HCT116 (cell line): ENCODE measurements around the gene LAGE3. TPM values are rescaled to one million over a fixed set of nuclear protein-coding genes. Genes with fewer than 3 reads are reported as not detected.

Experiments used
- ATAC-seq: fragments of 200-7000 bp; cut with Tn5 transposase; 2 replicates; pipeline ENCODE4 v1.9.1; 2020; ENCODE audit warnings: mild to moderate bottlenecking, moderate library complexity
- BruUV-seq: library from RNA; stranded (reverse); fragments of 400-500 nt; replicated peaks from 2 replicates; lab custom pipeline; 2021; lab: Mats Ljungman, UMichigan
- CTCF ChIA-PET: fragments of 300-600 bp; sonication (Branson Sonifier 250); formaldehyde crosslinking; loops from one replicate; lab custom pipeline; 2021; ENCODE audit warnings: antibody characterized with exemption; lab: Charles Lee
- POLR2A ChIA-PET: fragments of 300-600, 350-600 bp; sonication (Branson Sonifier 250); formaldehyde crosslinking; loops from one replicate; lab custom pipeline; 2021; ENCODE audit warnings: antibody characterized with exemption; lab: Charles Lee
- RAD21 ChIA-PET, 2 experiments: fragments of 300-600 bp; sonication (Branson Sonifier 250); formaldehyde crosslinking; loops; one replicate each; lab custom pipeline; 2023; ENCODE audit warnings: low total read pairs in 2 of 2; ENCODE audit not compliant: uncharacterized antibody in 2 of 2, unreplicated experiment in 2 of 2, low non-redundant PET in 1 of 2; lab: Charles Lee
- DNase-seq: peaks from one replicate; pipeline ENCODE4 v3.0.0-alpha.2; 2010; ENCODE audit warnings: low read depth, low spot score
- H2AFZ ChIP-seq: fragments of 200-600 bp; shearing (Covaris generic), sonication (generic); 2 replicates; pipeline ENCODE4 v1.6.1; 2017; ENCODE audit warnings: low read depth, mixed run types, mixed read lengths, antibody characterized with exemption, low read length; ENCODE audit not compliant: poor library complexity, severe bottlenecking
- H3K27ac ChIP-seq: 2 replicates; pipeline ENCODE4 v1.5.1; 2012; ENCODE audit warnings: low read depth, low read length
- H3K27me3 ChIP-seq: fragments of 200-600 bp; sonication (generic); 2 replicates; pipeline ENCODE4 v1.6.1; 2016; ENCODE audit warnings: mixed run types, low read length, mixed read lengths; ENCODE audit not compliant: insufficient read depth
- H3K36me3 ChIP-seq, 2 experiments: fragments of 200-500 bp in 1 of 2; fragments of 200-600 bp in 1 of 2; sonication (Bioruptor generic) in 1 of 2; sonication (generic) in 1 of 2; 2 replicates each; pipeline versions ENCODE4 v1.5.1 to v1.6.1; 2014 to 2016; ENCODE audit warnings: low read length in 2 of 2, inconsistent platforms in 1 of 2, mixed read lengths in 1 of 2, mixed run types in 1 of 2; ENCODE audit not compliant: insufficient read depth in 2 of 2, control insufficient read depth in 1 of 2
- H3K4me1 ChIP-seq, 2 experiments: fragments of 200-600 bp in 1 of 2; sonication (generic) in 1 of 2; 2 replicates each; pipeline versions ENCODE4 v1.5.1 to v1.6.1; 2012 to 2017; ENCODE audit warnings: low read length in 2 of 2, inconsistent platforms in 1 of 2, mild to moderate bottlenecking in 1 of 2, mixed read lengths in 1 of 2, mixed run types in 1 of 2, moderate library complexity in 1 of 2; ENCODE audit not compliant: insufficient read depth in 2 of 2, control insufficient read depth in 1 of 2
- H3K4me2 ChIP-seq: fragments of 200-600 bp; sonication (generic); 2 replicates; pipeline ENCODE4 v1.6.1; 2017; ENCODE audit warnings: mixed run types, low read length, mixed read lengths
- H3K4me3 ChIP-seq, 2 experiments: fragments of 200-600 bp in 1 of 2; sonication (generic) in 1 of 2; replicated peaks in 1 of 2; 2 replicates each; pipeline ENCODE4 v1.5.1; 2011 to 2016; ENCODE audit warnings: low read length in 2 of 2, control low read depth in 1 of 2, low read depth in 1 of 2, mild to moderate bottlenecking in 1 of 2, mixed read lengths in 1 of 2, mixed run types in 1 of 2
- H3K79me2 ChIP-seq: fragments of 200-600 bp; sonication (generic); 2 replicates; pipeline ENCODE4 v1.6.1; 2017; ENCODE audit warnings: mild to moderate bottlenecking, mixed run types, low read length, moderate library complexity, mixed read lengths; ENCODE audit not compliant: insufficient read depth
- H3K9ac ChIP-seq: fragments of 200-600 bp; sonication (generic); 2 replicates; pipeline ENCODE4 v1.6.1; 2016; ENCODE audit warnings: low read length, mixed read lengths
- H3K9me2 ChIP-seq: fragments of 200-600 bp; sonication (generic), shearing (Covaris generic); 2 replicates; pipeline ENCODE4 v1.6.1; 2017; ENCODE audit warnings: mixed run types, mild to moderate bottlenecking, moderate library complexity; ENCODE audit not compliant: insufficient read depth
- H3K9me3 ChIP-seq, 2 experiments: fragments of 200-500 bp in 1 of 2; fragments of 200-600 bp in 1 of 2; sonication (Bioruptor generic) in 1 of 2; sonication (generic) in 1 of 2; 2 replicates each; pipeline ENCODE4 v1.6.1; 2014 to 2017; ENCODE audit warnings: low read length in 2 of 2, mixed read lengths in 2 of 2, inconsistent platforms in 1 of 2, low read depth in 1 of 2, mild to moderate bottlenecking in 1 of 2, mixed run types in 1 of 2, moderate library complexity in 1 of 2; ENCODE audit not compliant: control insufficient read depth in 1 of 2, insufficient read depth in 1 of 2
- H4K20me1 ChIP-seq: fragments of 200-600 bp; sonication (generic), shearing (Covaris generic); 2 replicates; pipeline ENCODE4 v1.6.1; 2017; ENCODE audit warnings: mixed run types, mild to moderate bottlenecking, moderate library complexity; ENCODE audit not compliant: insufficient read depth
- CBX3 ChIP-seq: IDR thresholded peaks from 2 replicates; pipeline ENCODE4 v1.6.1; 2012; ENCODE audit warnings: low read depth
- EGR1 ChIP-seq: IDR thresholded peaks from 2 replicates; pipeline ENCODE4 v1.6.1; 2012; ENCODE audit warnings: low read depth
- POLR2A ChIP-seq: IDR thresholded peaks from 2 replicates; pipeline ENCODE4 v1.7.0; 2011; ENCODE audit warnings: borderline replicate concordance; ENCODE audit not compliant: insufficient read depth, insufficient read length; ENCODE audit errors: extremely low read depth
- POLR2AphosphoS5 ChIP-seq: IDR thresholded peaks from 2 replicates; pipeline ENCODE4 v1.6.1; 2011; ENCODE audit warnings: mild to moderate bottlenecking, low read depth, low read length, moderate library complexity
- SIN3A ChIP-seq: IDR thresholded peaks from 2 replicates; pipeline ENCODE4 v1.6.1; 2012; ENCODE audit warnings: low read depth
- SP1 ChIP-seq: IDR thresholded peaks from 2 replicates; pipeline ENCODE4 v1.6.1; 2012; ENCODE audit warnings: low read depth
- TCF7L2 ChIP-seq: IDR thresholded peaks from 2 replicates; pipeline ENCODE4 v1.7.0; 2011; ENCODE audit warnings: borderline replicate concordance, inconsistent platforms; ENCODE audit not compliant: insufficient read depth, insufficient read length; ENCODE audit errors: extremely low read depth
- YY1 ChIP-seq: IDR thresholded peaks from 2 replicates; pipeline ENCODE4 v1.6.1; 2011; ENCODE audit warnings: low read length, low read depth, moderate library complexity, mild to moderate bottlenecking; ENCODE audit not compliant: insufficient replicate concordance; ENCODE audit errors: extremely low read depth
- ZFX ChIP-seq: fragments of 450-650 bp; IDR thresholded peaks from 2 replicates; pipeline ENCODE4 v1.6.1; 2017
- intact Hi-C: fragments of 100-400 bp; cut with micrococcal nuclease; formaldehyde crosslinking; loops from 2 replicates; pipeline ENCODE4 v1.10.0; 2022
- total RNA-seq: library from RNA; stranded (reverse); gene quantifications from one replicate; pipeline ENCODE4 v1.2.1, GENCODE V29; 2021; ENCODE audit not compliant: unreplicated experiment
- TF ChIP-seq, protein P1 (sequence below): IDR thresholded peaks from 2 replicates; pipeline ENCODE4 v1.6.1; 2012
- TF ChIP-seq, protein P2 (sequence below): IDR thresholded peaks from 2 replicates; pipeline ENCODE4 v1.6.1; 2012
- TF ChIP-seq, protein P3 (sequence below): IDR thresholded peaks from 2 replicates; pipeline ENCODE4 v1.6.1; 2011; ENCODE audit warnings: mild to moderate bottlenecking, low read length, moderate library complexity; ENCODE audit not compliant: insufficient replicate concordance; ENCODE audit errors: extremely low read depth

The LAGE3 gene
- total RNA-seq, 1 experiment from 2014 or later: 42.8 TPM

DNA sequence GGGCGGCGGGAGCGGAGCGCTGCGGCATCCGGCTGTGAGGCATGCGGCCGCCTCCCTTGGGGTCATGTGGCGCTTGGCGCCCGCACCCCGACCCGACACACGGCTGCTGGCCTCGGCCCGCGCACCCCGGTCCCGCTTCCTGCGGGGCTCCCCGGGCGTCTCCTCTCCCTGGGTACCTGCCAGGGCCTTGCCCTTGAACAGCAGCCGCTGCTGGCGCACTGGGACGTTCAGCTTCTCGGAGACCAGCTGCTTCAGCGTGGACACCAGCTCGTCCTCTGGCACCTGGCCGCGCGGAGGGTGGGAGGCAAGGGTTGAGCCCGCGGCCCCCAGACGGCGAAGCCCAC is 6.9 kb upstream of the LAGE3 start:
- H3K27me3 ChIP-seq: no peaks in the 10 kb centered on the region
- peak overlapping the region; percentile 77 for H3K9ac ChIP-seq
- TF ChIP-seq TCF7L2 (no peak), ZFX (peak; percentile 71; the same call in 1 of the 2 replicates)
- TF ChIP-seq, protein P1, sequence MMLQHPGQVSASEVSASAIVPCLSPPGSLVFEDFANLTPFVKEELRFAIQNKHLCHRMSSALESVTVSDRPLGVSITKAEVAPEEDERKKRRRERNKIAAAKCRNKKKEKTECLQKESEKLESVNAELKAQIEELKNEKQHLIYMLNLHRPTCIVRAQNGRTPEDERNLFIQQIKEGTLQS: no peak
- peaks cover 0 to 10% of the 10 kb centered on the region in 2 experiments; a peak in 1 of 4 replicates for H3K36me3 ChIP-seq
- BruUV-seq: no TSS peak
- H3K4me1 ChIP-seq: peaks cover 7 to 32% of the 10 kb centered on the region in 2 experiments; a peak in 3 of 4 replicates
- no peak overlapping the region for H2AFZ ChIP-seq
- ChIA-PET POLR2A (interaction anchor here (0.6 kb wide), 1 partner anchor 117 kb away, joined by 4 read pairs; no protein-coding TSS in a partner anchor), RAD21 (no interaction called here), CTCF (no interaction called here)
- peak overlapping the region; percentile 92 for H3K27ac ChIP-seq
- H3K9me3 ChIP-seq: no peaks in the 10 kb centered on the region
- DNase-seq: no peak
- H3K4me3 ChIP-seq: peak overlapping the region; percentile 59 to 67
- intact Hi-C loops: no loop called here
- peaks cover 15% of the 10 kb centered on the region for H3K79me2 ChIP-seq
- H3K9me2 ChIP-seq: no peaks in the 10 kb centered on the region
- H3K4me2 ChIP-seq: peak overlapping the region; percentile 74
- H4K20me1 ChIP-seq: no peaks in the 10 kb centered on the region
- no peak for ATAC-seq

DNA sequence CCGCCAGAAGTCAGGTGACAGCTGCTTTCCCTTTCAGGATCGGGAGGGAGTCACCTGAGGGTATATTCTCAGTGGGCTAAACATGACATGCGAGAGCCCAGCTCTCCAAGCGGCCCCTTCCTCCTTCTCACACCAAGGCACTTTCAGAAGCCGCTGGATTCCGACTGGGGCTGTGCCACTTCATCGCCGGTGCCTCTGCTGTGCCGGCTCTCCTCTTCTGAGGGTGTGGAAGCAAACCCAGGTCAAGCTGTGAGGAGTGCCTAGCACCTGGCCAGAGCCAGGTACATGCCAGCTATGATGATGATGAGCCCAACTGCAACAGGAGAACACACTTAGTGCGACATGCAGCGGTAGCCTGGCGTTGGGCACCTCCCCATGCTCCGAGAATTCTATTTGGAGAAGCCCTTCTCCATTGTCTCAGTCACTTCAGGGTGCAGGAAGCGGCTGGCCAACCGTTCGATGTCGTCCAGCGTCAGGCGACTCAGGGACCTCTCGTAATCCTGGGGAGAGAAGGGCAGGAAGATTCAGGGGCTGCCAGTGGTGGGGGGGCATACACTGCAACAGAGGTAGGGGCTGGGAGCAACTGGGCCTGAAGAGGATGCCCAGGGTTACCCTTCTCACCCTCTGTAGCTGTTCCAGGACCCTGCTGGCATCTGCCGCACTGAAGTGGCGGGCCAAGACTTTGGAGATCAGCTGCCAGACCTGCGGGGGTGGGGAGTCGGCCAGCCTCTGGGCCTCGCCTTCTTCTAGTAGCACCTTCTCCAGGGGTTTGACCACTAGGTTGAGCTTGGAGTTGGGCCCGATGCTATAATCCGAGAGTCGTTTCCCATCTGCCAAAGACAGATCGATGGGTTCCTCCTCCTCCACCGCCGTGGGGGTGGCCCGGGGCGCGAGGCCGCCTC is 6.3 kb upstream of the LAGE3 start:
- intact Hi-C loops: no loop called here
- H3K9me3 ChIP-seq: no peaks in the 10 kb centered on the region
- H3K27ac ChIP-seq: peak overlapping the region; percentile 92
- H2AFZ ChIP-seq: no peak overlapping the region
- H3K4me1 ChIP-seq: peaks cover 7 to 32% of the 10 kb centered on the region in 2 experiments; a peak in 3 of 4 replicates
- ChIA-PET POLR2A (no interaction called here), RAD21 (no interaction called here), CTCF (no interaction called here)
- ATAC-seq (no peak), DNase-seq (no peak)
- BruUV-seq: TSS peak; percentile 3
- H3K36me3 ChIP-seq: peaks cover 0 to 10% of the 10 kb centered on the region in 2 experiments; a peak in 1 of 4 replicates
- no peaks in the 10 kb centered on the region for H3K27me3 ChIP-seq
- peak overlapping the region; percentile 59 to 67 for H3K4me3 ChIP-seq
- H3K9ac ChIP-seq: peak overlapping the region; percentile 77
- H4K20me1 ChIP-seq: no peaks in the 10 kb centered on the region
- no peaks in the 10 kb centered on the region for H3K9me2 ChIP-seq
- peaks cover 15% of the 10 kb centered on the region for H3K79me2 ChIP-seq
- TF ChIP-seq, protein P2, sequence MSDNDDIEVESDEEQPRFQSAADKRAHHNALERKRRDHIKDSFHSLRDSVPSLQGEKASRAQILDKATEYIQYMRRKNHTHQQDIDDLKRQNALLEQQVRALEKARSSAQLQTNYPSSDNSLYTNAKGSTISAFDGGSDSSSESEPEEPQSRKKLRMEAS: no peak
- TF ChIP-seq SP1: no peak
- TF ChIP-seq SIN3A: no peak
- TF ChIP-seq POLR2A: no peak
- TF ChIP-seq CBX3: no peak
- TF ChIP-seq YY1: no peak
- TF ChIP-seq, protein P3, sequence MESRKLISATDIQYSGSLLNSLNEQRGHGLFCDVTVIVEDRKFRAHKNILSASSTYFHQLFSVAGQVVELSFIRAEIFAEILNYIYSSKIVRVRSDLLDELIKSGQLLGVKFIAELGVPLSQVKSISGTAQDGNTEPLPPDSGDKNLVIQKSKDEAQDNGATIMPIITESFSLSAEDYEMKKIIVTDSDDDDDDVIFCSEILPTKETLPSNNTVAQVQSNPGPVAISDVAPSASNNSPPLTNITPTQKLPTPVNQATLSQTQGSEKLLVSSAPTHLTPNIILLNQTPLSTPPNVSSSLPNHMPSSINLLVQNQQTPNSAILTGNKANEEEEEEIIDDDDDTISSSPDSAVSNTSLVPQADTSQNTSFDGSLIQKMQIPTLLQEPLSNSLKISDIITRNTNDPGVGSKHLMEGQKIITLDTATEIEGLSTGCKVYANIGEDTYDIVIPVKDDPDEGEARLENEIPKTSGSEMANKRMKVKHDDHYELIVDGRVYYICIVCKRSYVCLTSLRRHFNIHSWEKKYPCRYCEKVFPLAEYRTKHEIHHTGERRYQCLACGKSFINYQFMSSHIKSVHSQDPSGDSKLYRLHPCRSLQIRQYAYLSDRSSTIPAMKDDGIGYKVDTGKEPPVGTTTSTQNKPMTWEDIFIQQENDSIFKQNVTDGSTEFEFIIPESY: no peak
- no peak for TF ChIP-seq POLR2AphosphoS5
- TF ChIP-seq TCF7L2: no peak
- no peak for TF ChIP-seq EGR1
- peak overlapping the region; percentile 74 for H3K4me2 ChIP-seq
